Measurements from ENCODE around the gene LSM14A.

DNA sequence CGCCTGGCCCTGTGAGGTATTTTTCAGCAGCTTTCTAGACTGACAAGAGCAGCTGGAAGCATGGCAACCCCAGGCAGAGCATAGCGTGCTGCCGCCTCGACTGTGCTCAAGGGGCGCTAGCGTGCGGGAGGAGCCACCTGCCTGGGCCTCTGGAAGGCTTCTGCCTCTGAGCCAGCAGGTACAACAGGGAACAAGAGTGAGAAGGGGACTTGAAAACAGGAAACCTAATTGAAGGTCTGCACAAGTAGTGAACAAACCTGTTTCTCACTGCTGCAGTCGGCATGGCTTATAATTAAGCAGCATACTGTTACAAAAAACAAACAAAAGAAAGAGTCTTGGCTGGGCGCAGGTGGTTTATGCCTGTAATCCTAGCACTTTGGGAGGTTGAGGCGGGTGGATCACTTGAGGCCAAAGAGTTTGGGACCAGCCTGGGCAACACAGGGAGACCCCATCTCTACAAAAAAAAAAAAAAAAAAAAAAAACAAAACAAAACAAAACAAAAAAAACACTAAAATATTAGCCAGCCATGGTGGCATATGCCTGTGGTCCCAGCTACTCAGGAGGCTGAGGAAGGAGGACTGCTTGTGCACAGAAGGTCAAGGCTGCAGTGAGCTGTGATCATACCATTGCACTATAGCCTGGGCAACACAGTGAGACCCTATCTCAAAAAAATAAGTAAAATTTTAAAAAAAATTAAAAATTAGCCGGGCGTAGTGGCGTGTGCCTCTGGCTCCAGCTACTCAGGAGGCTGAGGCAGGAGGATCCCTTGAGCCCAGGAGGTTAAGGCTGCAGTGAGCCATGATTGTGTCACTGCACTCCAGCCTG is 69.4 kb downstream of the LSM14A start:
- no peak for TF ChIP-seq SP1 (CRISPR knock-in tag; conservative IDR thresholded peaks at IDR 0.05)
- TF ChIP-seq, protein P1, sequence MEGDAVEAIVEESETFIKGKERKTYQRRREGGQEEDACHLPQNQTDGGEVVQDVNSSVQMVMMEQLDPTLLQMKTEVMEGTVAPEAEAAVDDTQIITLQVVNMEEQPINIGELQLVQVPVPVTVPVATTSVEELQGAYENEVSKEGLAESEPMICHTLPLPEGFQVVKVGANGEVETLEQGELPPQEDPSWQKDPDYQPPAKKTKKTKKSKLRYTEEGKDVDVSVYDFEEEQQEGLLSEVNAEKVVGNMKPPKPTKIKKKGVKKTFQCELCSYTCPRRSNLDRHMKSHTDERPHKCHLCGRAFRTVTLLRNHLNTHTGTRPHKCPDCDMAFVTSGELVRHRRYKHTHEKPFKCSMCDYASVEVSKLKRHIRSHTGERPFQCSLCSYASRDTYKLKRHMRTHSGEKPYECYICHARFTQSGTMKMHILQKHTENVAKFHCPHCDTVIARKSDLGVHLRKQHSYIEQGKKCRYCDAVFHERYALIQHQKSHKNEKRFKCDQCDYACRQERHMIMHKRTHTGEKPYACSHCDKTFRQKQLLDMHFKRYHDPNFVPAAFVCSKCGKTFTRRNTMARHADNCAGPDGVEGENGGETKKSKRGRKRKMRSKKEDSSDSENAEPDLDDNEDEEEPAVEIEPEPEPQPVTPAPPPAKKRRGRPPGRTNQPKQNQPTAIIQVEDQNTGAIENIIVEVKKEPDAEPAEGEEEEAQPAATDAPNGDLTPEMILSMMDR (IDR thresholded peaks at IDR 0.05), result peak; percentile 53; the same call in 1 of the 2 replicates
- no peak for TF ChIP-seq GABPB1 (CRISPR knock-in tag; IDR thresholded peaks at IDR 0.05)
- no peak for TF ChIP-seq CBFB (CRISPR knock-in tag; IDR thresholded peaks at IDR 0.05; ENCODE audit: low read depth)
- no peak for TF ChIP-seq FOXJ3 (CRISPR knock-in tag; IDR thresholded peaks at IDR 0.05; ENCODE audit: borderline replicate concordance)
- no peak for TF ChIP-seq PRRX2 (CRISPR knock-in tag; IDR thresholded peaks at IDR 0.05)
- TF ChIP-seq NFYB (CRISPR knock-in tag; conservative IDR thresholded peaks at IDR 0.05; ENCODE audit: low read depth), result no peak
- TF ChIP-seq, protein P2, sequence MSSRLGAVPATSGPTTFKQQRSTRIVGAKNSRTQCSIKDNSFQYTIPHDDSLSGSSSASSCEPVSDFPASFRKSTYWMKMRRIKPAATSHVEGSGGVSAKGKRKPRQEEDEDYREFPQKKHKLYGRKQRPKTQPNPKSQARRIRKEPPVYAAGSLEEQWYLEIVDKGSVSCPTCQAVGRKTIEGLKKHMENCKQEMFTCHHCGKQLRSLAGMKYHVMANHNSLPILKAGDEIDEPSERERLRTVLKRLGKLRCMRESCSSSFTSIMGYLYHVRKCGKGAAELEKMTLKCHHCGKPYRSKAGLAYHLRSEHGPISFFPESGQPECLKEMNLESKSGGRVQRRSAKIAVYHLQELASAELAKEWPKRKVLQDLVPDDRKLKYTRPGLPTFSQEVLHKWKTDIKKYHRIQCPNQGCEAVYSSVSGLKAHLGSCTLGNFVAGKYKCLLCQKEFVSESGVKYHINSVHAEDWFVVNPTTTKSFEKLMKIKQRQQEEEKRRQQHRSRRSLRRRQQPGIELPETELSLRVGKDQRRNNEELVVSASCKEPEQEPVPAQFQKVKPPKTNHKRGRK (CRISPR knock-in tag; IDR thresholded peaks at IDR 0.05; ENCODE audit: borderline replicate concordance), result no peak
- TF ChIP-seq, protein P3, sequence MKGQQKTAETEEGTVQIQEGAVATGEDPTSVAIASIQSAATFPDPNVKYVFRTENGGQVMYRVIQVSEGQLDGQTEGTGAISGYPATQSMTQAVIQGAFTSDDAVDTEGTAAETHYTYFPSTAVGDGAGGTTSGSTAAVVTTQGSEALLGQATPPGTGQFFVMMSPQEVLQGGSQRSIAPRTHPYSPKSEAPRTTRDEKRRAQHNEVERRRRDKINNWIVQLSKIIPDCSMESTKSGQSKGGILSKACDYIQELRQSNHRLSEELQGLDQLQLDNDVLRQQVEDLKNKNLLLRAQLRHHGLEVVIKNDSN (CRISPR knock-in tag; IDR thresholded peaks at IDR 0.05), result no peak
- TF ChIP-seq, protein P4, sequence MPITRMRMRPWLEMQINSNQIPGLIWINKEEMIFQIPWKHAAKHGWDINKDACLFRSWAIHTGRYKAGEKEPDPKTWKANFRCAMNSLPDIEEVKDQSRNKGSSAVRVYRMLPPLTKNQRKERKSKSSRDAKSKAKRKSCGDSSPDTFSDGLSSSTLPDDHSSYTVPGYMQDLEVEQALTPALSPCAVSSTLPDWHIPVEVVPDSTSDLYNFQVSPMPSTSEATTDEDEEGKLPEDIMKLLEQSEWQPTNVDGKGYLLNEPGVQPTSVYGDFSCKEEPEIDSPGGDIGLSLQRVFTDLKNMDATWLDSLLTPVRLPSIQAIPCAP (CRISPR knock-in tag; IDR thresholded peaks at IDR 0.05), result no peak
- no peak for TF ChIP-seq ESRRA (CRISPR knock-in tag; IDR thresholded peaks at IDR 0.05; ENCODE audit: borderline replicate concordance)
- TF ChIP-seq, protein P5, sequence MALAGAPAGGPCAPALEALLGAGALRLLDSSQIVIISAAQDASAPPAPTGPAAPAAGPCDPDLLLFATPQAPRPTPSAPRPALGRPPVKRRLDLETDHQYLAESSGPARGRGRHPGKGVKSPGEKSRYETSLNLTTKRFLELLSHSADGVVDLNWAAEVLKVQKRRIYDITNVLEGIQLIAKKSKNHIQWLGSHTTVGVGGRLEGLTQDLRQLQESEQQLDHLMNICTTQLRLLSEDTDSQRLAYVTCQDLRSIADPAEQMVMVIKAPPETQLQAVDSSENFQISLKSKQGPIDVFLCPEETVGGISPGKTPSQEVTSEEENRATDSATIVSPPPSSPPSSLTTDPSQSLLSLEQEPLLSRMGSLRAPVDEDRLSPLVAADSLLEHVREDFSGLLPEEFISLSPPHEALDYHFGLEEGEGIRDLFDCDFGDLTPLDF (CRISPR knock-in tag; IDR thresholded peaks at IDR 0.05), result no peak
